GM10248 (cell line): ENCODE data around the gene KIFC3.

ENCODE experiments used
- CTCF ChIA-PET: fragments of 300-600 bp; sonication (Branson Sonifier 250); formaldehyde crosslinking; extraction: SDS; loops from one replicate; lab custom pipeline; 2021; ENCODE audit warnings: antibody characterized with exemption; lab: Yijun Ruan, JAX
- POLR2A ChIA-PET: fragments of 350-650 bp; sonication (Branson Sonifier 250); formaldehyde crosslinking; extraction: SDS; loops from one replicate; lab custom pipeline; 2020; ENCODE audit warnings: antibody characterized with exemption; lab: Yijun Ruan, JAX
- DNase-seq: peaks from one replicate; pipeline ENCODE4 v3.0.0; 2012; ENCODE audit errors: extremely low spot score
- CTCF ChIP-seq: IDR thresholded peaks from 2 replicates; pipeline ENCODE4 v1.5.1; 2012; ENCODE audit warnings: mild to moderate bottlenecking, low read depth; ENCODE audit errors: extremely low read depth, missing control alignments, control extremely low read depth

KIFC3 gene

DNA sequence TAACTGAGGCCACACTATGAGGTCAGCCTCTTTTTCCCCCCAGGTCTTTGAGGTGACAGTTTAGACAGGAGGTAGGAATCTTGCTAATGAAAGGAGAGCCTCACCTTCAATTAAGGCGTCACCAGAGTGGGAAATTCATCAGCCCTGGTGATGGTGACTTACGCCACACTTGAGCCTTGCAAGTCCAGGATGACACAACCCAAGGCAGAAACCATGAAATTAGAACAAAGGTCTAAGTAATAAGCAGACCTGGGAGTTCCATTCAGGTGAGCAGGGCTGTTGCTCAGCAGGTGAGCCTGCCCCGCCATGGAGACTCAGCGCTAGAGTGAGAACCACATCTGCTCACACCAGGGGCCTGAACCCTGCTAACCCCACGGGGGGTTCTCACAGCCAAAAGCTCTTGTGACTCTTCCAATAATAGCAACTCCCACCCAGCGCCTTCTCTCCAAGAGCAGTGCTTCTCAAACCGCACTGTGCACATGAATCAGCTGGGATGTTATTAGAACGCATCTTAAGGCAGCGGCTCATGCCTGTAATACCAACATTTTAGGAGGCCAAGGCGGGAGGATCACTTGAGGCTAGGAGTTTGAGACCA lies 28.7 kb upstream of the KIFC3 start:
- CTCF ChIA-PET: interaction anchor here (1.1 kb wide), 1 partner anchor 33 kb away, joined by 3 read pairs; no protein-coding TSS in a partner anchor
- DNase-seq: no peak
- POLR2A ChIA-PET: no interaction called here
- no peak for TF ChIP-seq CTCF

DNA sequence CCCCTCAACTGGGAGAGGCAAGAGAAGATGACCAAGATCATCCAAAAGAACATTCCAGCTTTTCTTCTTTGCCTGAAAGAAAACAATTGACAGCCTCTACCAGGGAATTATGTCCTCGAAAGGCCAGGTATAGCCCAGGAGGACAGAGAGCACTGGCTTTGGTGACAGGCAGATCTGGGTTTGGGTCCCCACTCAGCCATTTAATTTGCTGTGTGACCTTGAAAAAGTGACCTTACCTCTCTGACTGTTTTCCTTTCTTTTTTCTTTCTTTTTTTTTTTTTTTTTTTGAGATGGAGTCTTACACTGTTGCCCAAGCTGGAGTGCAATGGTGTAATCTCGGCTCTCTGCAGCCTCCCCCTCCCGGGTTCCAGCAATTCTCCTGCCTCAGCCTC lies 27.7 kb upstream of the KIFC3 start:
- ChIA-PET CTCF (interaction anchor here (1.2 kb wide), 1 partner anchor 254 kb away, joined by 3 read pairs; no protein-coding TSS in a partner anchor), POLR2A (no interaction called here)
- no peak for DNase-seq

GRCh38 chr16:57828272-57829161 lies 26.2 kb upstream of the KIFC3 start:
- TF ChIP-seq CTCF: no peak
- DNase-seq: no peak
- ChIA-PET CTCF (interaction anchor here (1.3 to 1.4 kb wide), 3 partner anchors 10 to 31 kb away, joined by 3 to 5 read pairs (median 5); no protein-coding TSS in a partner anchor), POLR2A (no interaction called here)

More for the DNA sequence above, 27.7 kb upstream of the KIFC3 start:
- TF ChIP-seq CTCF: no peak

DNA sequence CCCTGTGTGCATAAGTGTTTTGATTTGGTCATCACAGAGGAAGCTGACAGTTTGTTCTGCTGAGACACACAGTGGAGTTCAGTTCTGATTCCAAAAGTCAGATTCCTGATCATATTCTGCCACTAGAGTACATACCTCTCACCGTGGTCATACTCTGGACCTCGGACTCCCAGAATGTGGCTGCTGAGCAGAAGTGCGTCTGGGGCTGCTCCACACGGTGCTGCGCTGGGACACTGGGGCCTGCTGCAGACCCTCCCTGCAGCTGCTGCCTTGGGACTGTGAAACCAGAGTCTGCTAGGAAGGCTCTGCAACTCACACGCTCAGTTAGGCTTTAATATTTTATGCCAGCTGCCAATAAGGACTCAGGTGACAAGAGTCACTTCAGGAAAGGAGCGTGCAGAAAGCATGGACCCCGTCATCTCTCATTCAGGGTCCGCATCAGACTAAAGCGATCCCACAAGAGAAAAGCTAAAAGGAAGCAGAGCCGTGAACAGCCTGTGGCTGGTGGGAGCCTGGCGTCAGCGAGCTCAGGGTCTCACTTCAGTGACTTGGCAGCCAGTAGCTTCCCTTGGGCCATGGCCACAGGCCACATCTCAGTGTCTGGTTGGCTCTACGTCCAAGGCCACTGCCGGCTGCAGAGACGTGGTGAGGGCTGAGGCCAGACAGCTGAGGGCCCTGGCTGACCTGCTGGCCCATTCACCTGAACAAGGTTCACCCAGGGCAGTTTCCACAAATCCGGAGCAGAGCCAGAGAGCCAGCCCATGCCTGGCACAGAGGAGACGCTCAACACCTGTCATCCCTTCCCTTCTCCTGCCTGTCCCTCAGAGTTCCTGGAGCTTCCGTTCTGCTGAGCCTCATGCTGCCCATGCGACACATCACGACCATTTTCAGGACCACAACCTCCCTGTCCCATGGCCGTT lies 24.7 kb upstream of the KIFC3 start:
- no peak for TF ChIP-seq CTCF
- POLR2A ChIA-PET: no interaction called here
- no peak for DNase-seq
- CTCF ChIA-PET: interaction anchor here (1.3 kb wide), 1 partner anchor 32 kb away, joined by 3 read pairs; no protein-coding TSS in a partner anchor

DNA sequence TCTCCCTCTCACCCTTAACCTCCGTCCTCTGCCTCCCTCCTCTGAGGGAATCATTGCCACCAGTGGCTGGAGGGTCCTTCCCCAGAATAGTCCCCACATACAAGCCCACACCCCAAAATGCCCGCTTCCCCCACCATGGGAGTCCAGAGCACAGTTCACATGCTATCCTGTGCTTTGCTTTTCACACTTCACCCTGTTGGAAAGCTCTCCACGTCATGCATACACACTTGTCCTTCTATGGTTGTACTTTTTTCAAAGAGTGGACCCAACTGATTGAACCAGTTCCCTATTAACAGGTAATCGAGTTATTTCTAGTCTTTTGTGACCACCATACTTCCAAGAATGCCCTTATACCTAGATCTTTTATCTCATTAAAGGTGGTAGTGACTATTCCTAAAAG lies 23.8 kb upstream of the KIFC3 start:
- TF ChIP-seq CTCF: no peak
- ChIA-PET POLR2A (no interaction called here), CTCF (no interaction called here)

More for the DNA sequence above, 23.8 kb upstream of the KIFC3 start:
- no peak for DNase-seq
